ENCODE measurements around the gene PFKFB3.

DNA sequence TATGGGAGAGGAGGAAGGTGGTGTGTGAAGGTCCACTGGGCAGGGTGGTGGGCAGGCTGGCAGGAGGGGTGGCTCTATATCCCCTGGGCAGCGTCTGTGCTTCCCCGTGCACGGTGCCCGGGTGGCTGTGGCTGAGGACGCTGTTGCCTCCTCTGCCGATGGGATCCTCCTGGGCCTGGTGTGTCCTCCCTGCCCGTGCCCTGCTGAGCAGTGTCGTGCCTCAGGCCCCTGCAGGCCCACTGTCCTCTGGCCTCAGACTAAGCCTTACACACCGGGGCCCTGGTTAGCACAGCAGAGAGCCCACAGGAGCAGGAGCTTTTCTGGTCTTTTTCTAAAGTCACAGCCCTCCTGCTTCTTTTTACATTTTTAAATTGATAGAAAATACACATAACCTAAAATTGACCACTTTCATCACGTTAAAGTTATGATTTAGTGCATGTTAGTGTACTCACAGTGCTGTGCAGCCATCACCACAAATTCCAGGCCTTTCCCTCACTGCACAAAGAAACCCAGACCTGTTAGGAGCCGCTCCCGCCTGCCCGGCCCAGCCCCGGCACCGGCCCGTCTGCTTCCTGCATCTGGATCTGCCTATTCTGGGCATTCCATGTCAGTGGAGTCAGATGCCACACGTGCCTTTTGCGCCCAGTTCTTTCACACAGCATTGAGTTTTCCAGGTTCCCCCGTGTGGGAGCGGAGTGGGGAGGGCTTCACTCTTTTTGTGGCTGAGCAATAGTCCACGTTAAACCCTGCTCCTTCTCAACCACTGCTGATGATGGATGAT, 19.4 kb downstream of the PFKFB3 start:
- TF ChIP-seq, protein P1, sequence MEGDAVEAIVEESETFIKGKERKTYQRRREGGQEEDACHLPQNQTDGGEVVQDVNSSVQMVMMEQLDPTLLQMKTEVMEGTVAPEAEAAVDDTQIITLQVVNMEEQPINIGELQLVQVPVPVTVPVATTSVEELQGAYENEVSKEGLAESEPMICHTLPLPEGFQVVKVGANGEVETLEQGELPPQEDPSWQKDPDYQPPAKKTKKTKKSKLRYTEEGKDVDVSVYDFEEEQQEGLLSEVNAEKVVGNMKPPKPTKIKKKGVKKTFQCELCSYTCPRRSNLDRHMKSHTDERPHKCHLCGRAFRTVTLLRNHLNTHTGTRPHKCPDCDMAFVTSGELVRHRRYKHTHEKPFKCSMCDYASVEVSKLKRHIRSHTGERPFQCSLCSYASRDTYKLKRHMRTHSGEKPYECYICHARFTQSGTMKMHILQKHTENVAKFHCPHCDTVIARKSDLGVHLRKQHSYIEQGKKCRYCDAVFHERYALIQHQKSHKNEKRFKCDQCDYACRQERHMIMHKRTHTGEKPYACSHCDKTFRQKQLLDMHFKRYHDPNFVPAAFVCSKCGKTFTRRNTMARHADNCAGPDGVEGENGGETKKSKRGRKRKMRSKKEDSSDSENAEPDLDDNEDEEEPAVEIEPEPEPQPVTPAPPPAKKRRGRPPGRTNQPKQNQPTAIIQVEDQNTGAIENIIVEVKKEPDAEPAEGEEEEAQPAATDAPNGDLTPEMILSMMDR (IDR thresholded peaks at IDR 0.05): no peak
- no peak for TF ChIP-seq POLR2AphosphoS5 (IDR thresholded peaks at IDR 0.05; ENCODE audit: insufficient read depth in 1 of 2, low read depth in 1 of 2)
- TF ChIP-seq POLR2A (IDR thresholded peaks at IDR 0.05): no peak

Measured in vagina (tissue), 2 donors.